Measurements from ENCODE around the gene PCDH12. TPM values are rescaled to one million over a fixed set of nuclear protein-coding genes. Genes with fewer than 3 reads are reported as not detected.

Gene PCDH12
- not detected for total RNA-seq (2021; ENCODE audit: unreplicated experiment)
- 0.11 TPM for polyA plus RNA-seq (2012; ENCODE audit: insufficient read length)
- Bru-seq, nascent RNA, result not detected
- not detected for BruChase-seq, experiment 1, labeled RNA remaining after a 2-hour chase
- not detected for BruChase-seq, experiment 2, labeled RNA remaining after a 6-hour chase
- long read RNA-seq, result 0 reads

GRCh38 chr5:141958113-141958512 is at the start of gene PCDH12:
TSS of gene PCDH12 (minus strand) at chr5:141958202. CDS start at chr5:141957851, 351 bp downstream.
- no peak for TF ChIP-seq TCF7L2 (IDR thresholded peaks at IDR 0.05; ENCODE audit: low read depth, low read length)
- no peak for TF ChIP-seq CTCF (IDR thresholded peaks at IDR 0.05)
- TF ChIP-seq POLR2AphosphoS5 (IDR thresholded peaks at IDR 0.05; ENCODE audit: low read depth, low read length), result no peak
- TF ChIP-seq SIN3A (IDR thresholded peaks at IDR 0.05; ENCODE audit: borderline replicate concordance, insufficient read depth, low read depth, low read length), result no peak
- no peak for TF ChIP-seq REST (IDR thresholded peaks at IDR 0.05; ENCODE audit: insufficient read depth in 1 of 2, low read depth in 2 of 2, low read length in 1 of 2)
- Histone ChIP-seq H3K4me1 (ENCODE audit: control insufficient read depth, insufficient read depth, low read length) (no peaks in the 10 kb centered on the region), H3K27me3 (ENCODE audit: control insufficient read depth, insufficient read depth, low read length) (no peaks in the 10 kb centered on the region; the same call in 1 of the 2 replicates), H3K27ac (ENCODE audit: low read length) (no peak within 1 kb of the TSS), H3K9me3 (ENCODE audit: control insufficient read depth, insufficient read depth, low read depth, low read length) (no peaks in the 10 kb centered on the region), H3K4me3 (ENCODE audit: low read depth in 2 of 2, low read length in 2 of 2) (no peak within 1 kb of the TSS), H3K36me3 (ENCODE audit: control insufficient read depth, insufficient read depth, low read length) (no peaks in the 10 kb centered on the region)
- no peak for DNase-seq (ENCODE audit: low read depth, low spot score)
- no peak for ATAC-seq
- intact Hi-C loops (cut with micrococcal nuclease; ENCODE audit: unreplicated experiment), result no loop called here
- ChIA-PET CTCF (interaction anchor here (0.5 to 1.4 kb wide), 4 partner anchors 11 to 69 kb away, joined by 3 to 9 read pairs (median 4); partner anchors contain the start of gene RNF14), POLR2A (no interaction called here)
- BruUV-seq (replicated peaks), result no TSS peak
- in situ Hi-C loops (cut with HindIII; ENCODE audit: low pct_unique_long_range_greater_than_20kb, low sequenced_read_pairs), result no loop called here

GRCh38 chr5:142007237-142007544 is 49.2 kb upstream of the PCDH12 start:
- DNase-seq (ENCODE audit: low read depth, low spot score), result no peak
- H3K9me3 ChIP-seq (ENCODE audit: control insufficient read depth, insufficient read depth, low read depth, low read length), result no peaks in the 10 kb centered on the region
- intact Hi-C loops (cut with micrococcal nuclease; ENCODE audit: unreplicated experiment) (no loop called here), in situ Hi-C loops (cut with HindIII; ENCODE audit: low pct_unique_long_range_greater_than_20kb, low sequenced_read_pairs) (no loop called here)
- no peaks in the 10 kb centered on the region for H3K27me3 ChIP-seq (ENCODE audit: control insufficient read depth, insufficient read depth, low read length)
- POLR2A ChIA-PET, result interaction anchor here (0.5 kb wide), 1 partner anchor 65 kb away, joined by 6 read pairs; no protein-coding TSS in a partner anchor
- TF ChIP-seq SIN3A (IDR thresholded peaks at IDR 0.05; ENCODE audit: borderline replicate concordance, insufficient read depth, low read depth, low read length), result no peak
- TF ChIP-seq POLR2AphosphoS5 (IDR thresholded peaks at IDR 0.05; ENCODE audit: low read depth, low read length), result no peak
- no peak for TF ChIP-seq TCF7L2 (IDR thresholded peaks at IDR 0.05; ENCODE audit: low read depth, low read length)
- no peak for TF ChIP-seq CTCF (IDR thresholded peaks at IDR 0.05)
- no peak for TF ChIP-seq REST (IDR thresholded peaks at IDR 0.05; ENCODE audit: insufficient read depth in 1 of 2, low read depth in 2 of 2, low read length in 1 of 2)
- H3K27ac ChIP-seq (ENCODE audit: low read length), result no peak overlapping the region
- BruUV-seq (replicated peaks), result no TSS peak
- no peak overlapping the region for H3K4me3 ChIP-seq (ENCODE audit: low read depth in 2 of 2, low read length in 2 of 2)
- CTCF ChIA-PET, result no interaction called here
- no peak for ATAC-seq
- peaks cover 3% of the 10 kb centered on the region; the same call in 1 of the 2 replicates for H3K4me1 ChIP-seq (ENCODE audit: control insufficient read depth, insufficient read depth, low read length)
- peaks cover 27% of the 10 kb centered on the region for H3K36me3 ChIP-seq (ENCODE audit: control insufficient read depth, insufficient read depth, low read length)

All from Panc1 (cell line).